ENCODE data around the gene PRKCZ.

DNA sequence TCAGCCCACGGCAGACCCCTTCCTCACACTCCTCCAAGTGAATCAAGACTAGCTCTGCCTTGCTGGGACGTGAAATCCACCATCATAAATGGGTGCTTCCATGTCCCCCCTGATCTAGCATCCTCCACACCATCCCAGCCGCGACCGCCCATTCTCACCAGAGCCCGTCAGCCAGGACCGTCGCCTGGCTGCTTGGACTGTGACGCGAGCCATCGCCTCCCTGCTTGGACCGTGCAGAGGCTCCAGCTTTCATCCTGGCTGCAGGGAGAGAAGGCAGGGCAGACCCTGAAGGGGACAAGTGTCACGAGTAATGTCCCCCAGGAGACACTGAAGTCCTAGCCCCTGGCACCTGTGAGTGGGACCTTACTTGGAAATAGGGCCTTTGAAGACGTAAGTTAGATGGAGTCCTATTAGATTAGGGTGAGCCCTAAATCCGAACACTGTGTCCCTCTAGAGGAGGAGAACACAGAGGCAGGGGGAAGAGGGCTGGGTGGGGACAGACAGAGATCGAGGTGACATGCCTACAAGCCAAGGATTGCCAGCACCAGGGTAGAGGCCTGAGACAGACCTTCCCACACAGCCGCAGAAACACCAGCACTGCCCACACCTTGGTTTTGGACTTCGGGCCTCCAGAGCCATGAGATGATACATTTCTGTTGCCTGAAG is 12.8 kb upstream of the PRKCZ start:
- TF ChIP-seq, protein P1, sequence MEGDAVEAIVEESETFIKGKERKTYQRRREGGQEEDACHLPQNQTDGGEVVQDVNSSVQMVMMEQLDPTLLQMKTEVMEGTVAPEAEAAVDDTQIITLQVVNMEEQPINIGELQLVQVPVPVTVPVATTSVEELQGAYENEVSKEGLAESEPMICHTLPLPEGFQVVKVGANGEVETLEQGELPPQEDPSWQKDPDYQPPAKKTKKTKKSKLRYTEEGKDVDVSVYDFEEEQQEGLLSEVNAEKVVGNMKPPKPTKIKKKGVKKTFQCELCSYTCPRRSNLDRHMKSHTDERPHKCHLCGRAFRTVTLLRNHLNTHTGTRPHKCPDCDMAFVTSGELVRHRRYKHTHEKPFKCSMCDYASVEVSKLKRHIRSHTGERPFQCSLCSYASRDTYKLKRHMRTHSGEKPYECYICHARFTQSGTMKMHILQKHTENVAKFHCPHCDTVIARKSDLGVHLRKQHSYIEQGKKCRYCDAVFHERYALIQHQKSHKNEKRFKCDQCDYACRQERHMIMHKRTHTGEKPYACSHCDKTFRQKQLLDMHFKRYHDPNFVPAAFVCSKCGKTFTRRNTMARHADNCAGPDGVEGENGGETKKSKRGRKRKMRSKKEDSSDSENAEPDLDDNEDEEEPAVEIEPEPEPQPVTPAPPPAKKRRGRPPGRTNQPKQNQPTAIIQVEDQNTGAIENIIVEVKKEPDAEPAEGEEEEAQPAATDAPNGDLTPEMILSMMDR (IDR thresholded peaks at IDR 0.05; ENCODE audit: insufficient read depth, low read depth, low read length), result no peak
- TF ChIP-seq EZH2 (IDR thresholded peaks at IDR 0.05; ENCODE audit: insufficient read depth, low read length), result no peak

Data from astrocyte (in vitro differentiated cells and primary cell).